SK-N-SH treated with all-trans-retinoic acid at 6 μM for 48 hours (cell line): ENCODE data around the gene GMEB2.

Source experiments
- PATZ1 ChIP-seq: fragments of 250-450 bp; sonication (Bioruptor Pico); IDR thresholded peaks from 2 replicates; pipeline ENCODE4 v1.8.0; 2020; ENCODE audit warnings: mild to moderate bottlenecking, moderate library complexity, borderline replicate concordance
- PPARA ChIP-seq: fragments of 250-450 bp; sonication (Bioruptor Pico); IDR thresholded peaks from 2 replicates; pipeline ENCODE4 v1.5.0; 2020; ENCODE audit warnings: mild to moderate bottlenecking, borderline replicate concordance

- no peak for TF ChIP-seq PATZ1 (CRISPR knock-in tag)
- no peak for TF ChIP-seq PPARA (CRISPR knock-in tag)
These were observed 15.3 kb downstream of the GMEB2 start for GRCh38 chr20:63611646-63612045.
